Fibroblast of skin of right biceps (primary cell): ENCODE results near the gene RPTN.

Experiments
- DNase-seq: peaks from one replicate; pipeline ENCODE4 v3.0.0-alpha.2; 2013

RPTN gene

DNA sequence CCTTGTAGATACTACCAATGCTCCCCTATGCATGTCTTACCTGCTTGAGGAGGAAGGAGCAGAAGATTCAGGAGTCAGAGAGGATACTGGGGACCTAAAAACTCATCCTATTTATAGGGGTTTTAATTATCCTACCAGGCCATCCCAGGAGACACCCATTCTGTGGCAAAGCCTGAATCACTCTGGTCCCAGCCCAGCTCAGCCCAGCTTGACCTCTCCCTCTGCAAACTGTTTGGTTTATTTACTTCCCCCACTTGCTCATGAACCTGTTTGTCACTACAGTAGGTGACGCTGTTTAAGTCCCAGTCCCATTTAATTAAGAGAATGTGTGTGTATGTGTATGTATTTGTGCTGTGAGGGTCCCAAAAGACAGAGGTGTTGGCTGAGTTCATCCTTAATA is at the start of gene RPTN:
Gene RPTN, minus strand, starts transcription at position 85 of the 400 bp plus-strand sequence. CDS start 1,339 bp downstream, outside the sequence.
- DNase-seq, result no peak

DNA sequence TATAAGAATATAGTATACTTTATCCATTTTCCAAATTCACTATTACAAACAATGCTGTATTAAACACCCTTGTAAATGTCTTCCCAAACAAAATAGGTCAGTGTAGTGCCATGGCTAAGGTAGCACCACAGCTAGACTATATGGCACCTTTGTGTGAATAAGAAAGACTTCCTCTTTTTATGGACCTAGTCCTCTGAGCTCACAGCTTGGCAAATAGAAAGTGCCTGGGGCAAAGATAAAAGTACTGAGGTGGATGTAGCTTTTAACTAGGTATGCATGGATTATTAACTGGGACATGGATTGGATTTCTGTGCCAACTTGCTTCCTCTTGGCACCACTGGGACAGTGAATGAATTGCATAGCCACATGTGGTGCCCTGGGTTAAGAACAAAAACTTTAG is 40.0 kb upstream of the RPTN start:
- no peak for DNase-seq

GRCh38 chr1:152197361-152197941 is 38.4 kb upstream of the RPTN start:
- DNase-seq, result no peak

DNA sequence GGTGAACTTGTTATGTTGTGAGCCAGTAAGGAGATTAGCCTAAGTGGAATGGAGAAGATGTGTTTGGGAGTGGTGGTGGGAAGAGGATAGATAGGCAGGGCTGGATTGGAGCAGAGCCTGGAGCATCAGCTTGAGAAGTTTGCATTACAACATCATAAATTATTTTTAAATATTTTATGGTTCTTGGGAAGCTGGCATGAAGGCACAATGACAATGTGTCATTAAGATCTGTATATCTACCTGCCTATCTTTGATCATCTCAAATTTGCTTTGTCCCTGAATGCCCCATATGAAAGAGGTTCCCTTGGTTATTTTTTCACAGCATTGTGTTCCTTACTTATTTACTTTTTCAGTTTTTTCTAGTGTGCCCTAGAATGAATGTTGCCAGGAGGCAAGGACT is 32.7 kb upstream of the RPTN start:
- DNase-seq, result no peak

- no peak for DNase-seq
Observed at GRCh38 chr1:152191260-152191659, 32.2 kb upstream of the RPTN start.

DNA sequence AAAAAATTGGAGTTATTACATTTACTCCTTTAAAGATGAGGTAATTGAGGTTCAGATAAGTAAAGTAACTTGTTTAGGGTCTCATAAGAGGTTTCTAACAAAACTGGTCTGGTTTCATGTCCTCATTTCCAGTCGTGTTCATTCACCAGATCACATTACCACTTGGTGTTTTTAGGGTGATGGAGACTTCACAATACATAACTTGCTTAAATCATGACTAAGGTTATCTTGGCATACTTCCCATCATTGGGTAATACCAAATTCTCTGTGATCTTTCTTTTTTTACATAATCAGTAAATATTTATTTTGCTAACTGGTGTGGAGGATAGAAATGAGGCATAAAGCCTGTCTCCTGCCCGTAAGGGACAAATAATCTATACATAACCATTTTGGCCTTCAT is 31.6 kb upstream of the RPTN start:
- DNase-seq, result no peak

DNA sequence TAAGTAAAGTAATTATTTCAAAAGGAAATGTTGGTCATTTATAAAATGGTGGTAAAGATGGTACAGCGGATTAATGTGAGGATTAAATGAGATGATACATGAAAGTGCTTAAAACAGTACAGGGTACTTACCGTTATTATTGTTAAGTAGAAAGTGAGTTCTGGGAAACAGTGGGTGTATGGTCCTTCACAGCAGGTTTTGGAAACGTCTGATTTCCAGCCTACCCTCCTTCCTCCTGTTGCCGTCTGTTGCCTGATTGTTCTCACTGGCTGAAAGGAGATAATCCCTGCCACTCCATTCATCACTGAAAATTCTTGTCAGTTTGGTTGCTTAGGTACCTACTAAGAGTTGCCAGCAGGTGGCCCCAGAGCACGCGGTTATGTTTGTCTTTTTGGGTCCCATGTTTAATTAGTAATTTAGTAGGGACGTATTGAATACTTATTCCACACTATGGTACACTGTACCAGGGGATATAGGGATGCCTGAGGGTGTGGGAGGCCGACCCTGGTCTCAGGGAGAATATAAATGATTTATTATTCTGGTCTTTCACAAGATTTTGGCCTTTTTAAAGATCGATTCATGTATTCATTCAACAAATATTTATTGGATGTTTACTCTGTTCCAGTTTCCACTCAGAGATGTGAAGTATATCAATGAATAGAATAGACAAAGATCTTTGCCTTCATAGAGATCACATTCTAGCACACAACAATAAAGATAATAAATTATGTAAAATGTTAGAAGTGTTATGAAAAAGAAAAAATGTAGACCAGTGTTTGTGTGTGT is 30.8 kb upstream of the RPTN start:
- peak; percentile 53 for DNase-seq

GRCh38 chr1:152188673-152189591 is 29.9 kb upstream of the RPTN start:
- DNase-seq, result peak; percentile 56

- DNase-seq, result no peak
Observed at GRCh38 chr1:152186556-152187285, 27.7 kb upstream of the RPTN start.

- DNase-seq, result peak; percentile 65
Observed at GRCh38 chr1:152185544-152186391, 26.7 kb upstream of the RPTN start.

DNA sequence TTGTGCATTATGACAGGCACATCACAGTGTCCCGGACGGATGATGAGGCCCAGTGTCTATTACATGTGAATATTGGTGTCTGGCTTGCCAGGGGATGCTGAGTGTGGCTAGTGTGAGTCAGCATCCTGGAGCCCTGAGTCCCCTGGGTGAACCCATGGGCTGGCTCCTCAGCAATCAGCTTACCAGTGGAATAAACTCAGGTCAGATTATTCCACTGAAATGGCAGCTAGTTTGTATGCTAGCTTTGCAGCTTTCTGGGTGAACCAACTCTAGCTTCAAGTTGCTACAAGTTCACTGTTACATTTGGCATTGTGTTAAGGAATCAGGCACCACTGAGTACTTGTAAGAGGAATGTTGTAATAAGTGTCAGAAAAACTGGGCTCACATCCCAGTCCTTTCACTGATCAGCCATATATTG is 23.9 kb upstream of the RPTN start:
- peak; percentile 83 for DNase-seq

- DNase-seq, result no peak
Observed at GRCh38 chr1:152182431-152182830, 23.4 kb upstream of the RPTN start.

DNA sequence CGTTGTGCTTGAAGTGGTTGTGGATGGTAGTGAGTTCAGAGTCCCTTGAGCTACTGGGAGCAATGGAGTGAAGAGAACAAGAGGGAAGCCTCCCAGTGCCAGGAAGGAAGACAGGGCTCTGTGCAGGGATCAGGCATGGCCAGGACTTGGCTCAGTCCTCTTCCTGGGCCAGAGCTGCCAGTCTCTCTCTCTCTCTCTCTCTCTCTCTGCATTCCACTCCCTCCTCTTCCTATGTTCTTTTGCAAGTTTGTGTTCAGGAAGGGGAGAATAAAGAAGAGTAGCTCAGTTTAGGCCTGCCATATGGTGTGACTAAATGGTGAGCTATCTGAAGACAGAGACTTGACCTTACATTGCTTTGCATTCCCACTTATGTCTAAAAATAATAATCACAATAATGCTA is 20.5 kb upstream of the RPTN start:
- peak; percentile 31 for DNase-seq

- DNase-seq, result no peak
Observed at GRCh38 chr1:152170287-152170905, 11.4 kb upstream of the RPTN start.

- no peak for DNase-seq
Observed at GRCh38 chr1:152169366-152170025, 10.5 kb upstream of the RPTN start.

- no peak for DNase-seq
Observed at GRCh38 chr1:152168535-152168868, 9.5 kb upstream of the RPTN start.

GRCh38 chr1:152167835-152168534 is 9.0 kb upstream of the RPTN start:
- peak; percentile 73 for DNase-seq

DNA sequence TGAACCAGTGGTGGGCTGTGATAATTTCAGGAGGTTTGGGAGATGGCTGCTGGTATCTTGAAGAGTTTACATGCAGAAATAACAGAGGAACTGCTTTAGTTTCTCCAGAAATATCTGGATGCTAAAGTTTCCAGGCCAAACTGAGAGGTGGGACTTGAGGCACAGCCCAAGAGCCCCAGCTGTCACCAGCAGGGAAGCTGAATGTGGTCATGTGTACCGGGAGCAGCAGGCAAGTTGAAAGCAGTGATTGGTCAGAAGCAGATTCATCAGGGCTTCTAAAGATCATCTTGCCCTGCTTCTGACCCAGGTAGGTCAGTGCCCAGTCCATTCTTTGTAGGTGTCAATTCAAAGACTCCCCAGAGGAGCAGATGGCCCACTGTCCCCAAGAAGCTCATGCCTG is 7.9 kb upstream of the RPTN start:
- DNase-seq, result no peak

DNA sequence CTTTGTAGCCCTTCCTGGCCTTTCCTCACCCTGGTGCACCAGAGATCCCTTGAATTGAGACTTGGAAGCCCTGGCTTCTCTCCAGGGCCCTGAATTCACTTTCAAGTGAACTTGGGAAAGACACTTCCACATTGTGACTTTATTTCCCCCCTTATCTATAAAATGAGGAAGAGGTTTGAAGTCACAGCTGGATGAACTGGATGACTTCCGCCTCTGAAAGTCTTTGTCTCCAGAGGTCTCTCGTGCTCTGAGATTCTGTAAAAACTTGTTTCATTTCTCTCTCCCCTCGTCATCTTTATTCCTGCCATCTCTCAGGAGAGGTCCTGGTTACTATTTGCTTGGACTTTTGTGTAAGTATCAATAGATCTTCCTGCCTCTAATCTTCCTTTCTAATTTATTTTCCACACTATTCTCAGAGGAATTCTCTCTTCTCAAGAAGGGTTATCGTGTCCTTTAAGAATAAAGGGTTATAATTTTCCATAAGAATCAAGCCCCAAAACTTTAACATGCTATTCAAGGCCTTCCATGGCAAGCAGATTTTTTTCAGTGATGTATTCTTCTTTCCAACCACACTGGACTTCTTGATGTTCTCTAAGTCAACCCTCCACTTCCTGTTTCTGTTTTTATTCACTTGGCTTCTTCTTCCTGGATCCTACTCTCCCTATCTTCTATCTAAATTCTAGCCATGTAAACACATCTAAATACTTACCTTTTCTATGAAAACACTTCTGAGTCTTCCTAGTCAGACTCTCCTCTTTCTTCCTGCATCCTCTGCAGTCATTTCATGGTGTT is 6.5 kb upstream of the RPTN start:
- no peak for DNase-seq
